ENCODE data around the gene FSTL4.
"Not testable (repeated sequence)": the region's sequence is repeated elsewhere in the genome, so short reads cannot be mapped to it uniquely, and the experiment has no call there.

Gene FSTL4

GRCh38 chr5:133398646-133399101 is 213.7 kb downstream of the FSTL4 start:
- H3K36me3 ChIP-seq (ENCODE audit: control insufficient read depth, insufficient read depth, low read length) = no peaks in the 10 kb centered on the region
- no peak overlapping the region for H3K9ac ChIP-seq (ENCODE audit: low read length)
- no peaks in the 10 kb centered on the region for H3K4me1 ChIP-seq (ENCODE audit: control insufficient read depth, insufficient read depth, low read length)
- no peaks in the 10 kb centered on the region for H3K9me3 ChIP-seq (ENCODE audit: control insufficient read depth, low read length)
- H3K4me3 ChIP-seq (ENCODE audit: low read length) = no peak overlapping the region
- H3K27me3 ChIP-seq (ENCODE audit: control insufficient read depth, insufficient read depth, low read length) = no peaks in the 10 kb centered on the region

- no peak overlapping the region for H3K9ac ChIP-seq (ENCODE audit: low read length)
Measured at GRCh38 chr5:133397990-133398645, 214.2 kb downstream of the FSTL4 start.

GRCh38 chr5:133397348-133397747 is 215.0 kb downstream of the FSTL4 start:
- no peaks in the 10 kb centered on the region for H3K9me3 ChIP-seq (ENCODE audit: control insufficient read depth, low read length)
- H3K36me3 ChIP-seq (ENCODE audit: control insufficient read depth, insufficient read depth, low read length) = no peaks in the 10 kb centered on the region
- no peaks in the 10 kb centered on the region for H3K27me3 ChIP-seq (ENCODE audit: control insufficient read depth, insufficient read depth, low read length)
- H3K4me3 ChIP-seq (ENCODE audit: low read length) = no peak overlapping the region
- no peaks in the 10 kb centered on the region for H3K4me1 ChIP-seq (ENCODE audit: control insufficient read depth, insufficient read depth, low read length)
- no peak overlapping the region for H3K9ac ChIP-seq (ENCODE audit: low read length)

More at GRCh38 chr5:133397990-133398645, 214.2 kb downstream of the FSTL4 start:
- no peaks in the 10 kb centered on the region for H3K36me3 ChIP-seq (ENCODE audit: control insufficient read depth, insufficient read depth, low read length)
- H3K27me3 ChIP-seq (ENCODE audit: control insufficient read depth, insufficient read depth, low read length) = no peaks in the 10 kb centered on the region
- H3K4me3 ChIP-seq (ENCODE audit: low read length) = no peak overlapping the region
- H3K4me1 ChIP-seq (ENCODE audit: control insufficient read depth, insufficient read depth, low read length) = no peaks in the 10 kb centered on the region
- no peaks in the 10 kb centered on the region for H3K9me3 ChIP-seq (ENCODE audit: control insufficient read depth, low read length)

- Histone ChIP-seq H3K27me3 (ENCODE audit: control insufficient read depth, insufficient read depth, low read length) (no peaks in the 10 kb centered on the region), H3K36me3 (ENCODE audit: control insufficient read depth, insufficient read depth, low read length) (no peaks in the 10 kb centered on the region), H3K4me3 (ENCODE audit: low read length) (no peak overlapping the region), H3K9me3 (ENCODE audit: control insufficient read depth, low read length) (no peaks in the 10 kb centered on the region), H3K4me1 (ENCODE audit: control insufficient read depth, insufficient read depth, low read length) (no peaks in the 10 kb centered on the region), H3K9ac (ENCODE audit: low read length) (no peak overlapping the region)
Measured at GRCh38 chr5:133396814-133397213, 215.5 kb downstream of the FSTL4 start.

- H3K4me1 ChIP-seq (ENCODE audit: control insufficient read depth, insufficient read depth, low read length) = no peaks in the 10 kb centered on the region
- H3K9ac ChIP-seq (ENCODE audit: low read length) = no peak overlapping the region
- no peaks in the 10 kb centered on the region for H3K27me3 ChIP-seq (ENCODE audit: control insufficient read depth, insufficient read depth, low read length)
- no peaks in the 10 kb centered on the region for H3K36me3 ChIP-seq (ENCODE audit: control insufficient read depth, insufficient read depth, low read length)
- H3K4me3 ChIP-seq (ENCODE audit: low read length) = no peak overlapping the region
- H3K9me3 ChIP-seq (ENCODE audit: control insufficient read depth, low read length) = no peaks in the 10 kb centered on the region
Measured at GRCh38 chr5:133396187-133396741, 216.1 kb downstream of the FSTL4 start.

- not testable (repeated sequence) for H3K9ac ChIP-seq (ENCODE audit: low read length); H3K36me3 ChIP-seq (ENCODE audit: control insufficient read depth, insufficient read depth, low read length); H3K4me1 ChIP-seq (ENCODE audit: control insufficient read depth, insufficient read depth, low read length); H3K9me3 ChIP-seq (ENCODE audit: control insufficient read depth, low read length); H3K27me3 ChIP-seq (ENCODE audit: control insufficient read depth, insufficient read depth, low read length); H3K4me3 ChIP-seq (ENCODE audit: low read length)
Measured at GRCh38 chr5:133395207-133395606, 217.1 kb downstream of the FSTL4 start.

GRCh38 chr5:133394477-133394817 is 217.9 kb downstream of the FSTL4 start:
- H3K9ac ChIP-seq (ENCODE audit: low read length); H3K9me3 ChIP-seq (ENCODE audit: control insufficient read depth, low read length); H3K4me1 ChIP-seq (ENCODE audit: control insufficient read depth, insufficient read depth, low read length); H3K4me3 ChIP-seq (ENCODE audit: low read length); H3K27me3 ChIP-seq (ENCODE audit: control insufficient read depth, insufficient read depth, low read length); H3K36me3 ChIP-seq (ENCODE audit: control insufficient read depth, insufficient read depth, low read length): not testable (repeated sequence)

GRCh38 chr5:133393776-133394476 is 218.4 kb downstream of the FSTL4 start:
- Histone ChIP-seq H3K4me1 (ENCODE audit: control insufficient read depth, insufficient read depth, low read length) (no peaks in the 10 kb centered on the region), H3K4me3 (ENCODE audit: low read length) (no peak overlapping the region), H3K9me3 (ENCODE audit: control insufficient read depth, low read length) (no peaks in the 10 kb centered on the region), H3K27me3 (ENCODE audit: control insufficient read depth, insufficient read depth, low read length) (no peaks in the 10 kb centered on the region), H3K36me3 (ENCODE audit: control insufficient read depth, insufficient read depth, low read length) (no peaks in the 10 kb centered on the region), H3K9ac (ENCODE audit: low read length) (no peak overlapping the region)

- Histone ChIP-seq H3K4me1 (ENCODE audit: control insufficient read depth, insufficient read depth, low read length) (no peaks in the 10 kb centered on the region), H3K36me3 (ENCODE audit: control insufficient read depth, insufficient read depth, low read length) (no peaks in the 10 kb centered on the region), H3K27me3 (ENCODE audit: control insufficient read depth, insufficient read depth, low read length) (no peaks in the 10 kb centered on the region), H3K4me3 (ENCODE audit: low read length) (no peak overlapping the region), H3K9me3 (ENCODE audit: control insufficient read depth, low read length) (no peaks in the 10 kb centered on the region), H3K9ac (ENCODE audit: low read length) (no peak overlapping the region)
Measured at GRCh38 chr5:133392448-133392847, 219.9 kb downstream of the FSTL4 start.

- H3K9me3 ChIP-seq (ENCODE audit: control insufficient read depth, low read length) = no peaks in the 10 kb centered on the region
- no peaks in the 10 kb centered on the region for H3K4me1 ChIP-seq (ENCODE audit: control insufficient read depth, insufficient read depth, low read length)
- H3K36me3 ChIP-seq (ENCODE audit: control insufficient read depth, insufficient read depth, low read length) = no peaks in the 10 kb centered on the region
- no peak overlapping the region for H3K4me3 ChIP-seq (ENCODE audit: low read length)
- H3K9ac ChIP-seq (ENCODE audit: low read length) = no peak overlapping the region
- no peaks in the 10 kb centered on the region for H3K27me3 ChIP-seq (ENCODE audit: control insufficient read depth, insufficient read depth, low read length)
Measured at GRCh38 chr5:133391354-133392136, 220.8 kb downstream of the FSTL4 start.

GRCh38 chr5:133390416-133391353 is 221.7 kb downstream of the FSTL4 start:
- Histone ChIP-seq H3K36me3 (ENCODE audit: control insufficient read depth, insufficient read depth, low read length) (no peaks in the 10 kb centered on the region), H3K4me1 (ENCODE audit: control insufficient read depth, insufficient read depth, low read length) (no peaks in the 10 kb centered on the region), H3K9ac (ENCODE audit: low read length) (no peak overlapping the region), H3K27me3 (ENCODE audit: control insufficient read depth, insufficient read depth, low read length) (no peaks in the 10 kb centered on the region), H3K9me3 (ENCODE audit: control insufficient read depth, low read length) (no peaks in the 10 kb centered on the region), H3K4me3 (ENCODE audit: low read length) (no peak overlapping the region)

Measured in mucosa of stomach (tissue), 1 donor.